ENCODE measurements around the gene CRK. TPM values are rescaled to one million over a fixed set of nuclear protein-coding genes. Genes with fewer than 3 reads are reported as not detected.
"Not testable (repeated sequence)": the region's sequence is repeated elsewhere in the genome, so short reads cannot be mapped to it uniquely, and the experiment has no call there.

Gene CRK
- total RNA-seq, 2 donors from 2014 or later, result 37.0 to 44.4 TPM

DNA sequence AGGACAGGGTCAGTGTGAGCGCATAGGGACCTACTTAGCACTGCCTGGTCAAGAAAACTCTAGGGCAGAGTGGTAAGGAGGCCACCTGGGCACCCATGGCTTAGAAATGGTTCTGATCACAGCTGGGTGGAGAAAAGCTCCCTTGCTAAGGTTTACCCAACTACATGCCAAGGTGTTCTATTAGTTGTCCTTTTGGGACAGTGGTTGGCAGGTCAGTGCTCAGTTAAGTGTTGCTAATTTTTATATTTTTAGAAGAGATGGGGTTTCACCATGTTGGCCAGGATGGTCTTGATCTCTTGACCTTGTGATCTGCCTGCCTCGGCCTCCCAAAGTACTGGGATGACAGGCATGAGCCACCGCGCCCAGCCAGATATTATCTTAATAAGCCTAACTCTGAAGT, 10.3 kb downstream of the CRK start:
- intact Hi-C loops (cut with DNase I), result loop anchor here in 1 of 2 donors (5.0 kb wide), 1 partner anchor 33 kb away; no protein-coding TSS in a partner anchor
- not testable (repeated sequence) for DNase-seq, ATAC-seq

- DNase-seq; ATAC-seq; intact Hi-C loops (cut with DNase I): not testable (repeated sequence)
These were observed 13.3 kb downstream of the CRK start for GRCh38 chr17:1442721-1443120.

GRCh38 chr17:1442187-1442586, 13.8 kb downstream of the CRK start:
- DNase-seq (no peak), ATAC-seq (no peak)
- intact Hi-C loops (cut with DNase I), result no loop called here

- DNase-seq (no peak), ATAC-seq (no peak)
- intact Hi-C loops (cut with DNase I), result no loop called here
These were observed 15.1 kb downstream of the CRK start for GRCh38 chr17:1440921-1441320.

GRCh38 chr17:1438593-1439083, 17.4 kb downstream of the CRK start:
- no peak for DNase-seq
- intact Hi-C loops (cut with DNase I), result no loop called here
- ATAC-seq, result peak in 1 of 2 donors; percentile 41

DNA sequence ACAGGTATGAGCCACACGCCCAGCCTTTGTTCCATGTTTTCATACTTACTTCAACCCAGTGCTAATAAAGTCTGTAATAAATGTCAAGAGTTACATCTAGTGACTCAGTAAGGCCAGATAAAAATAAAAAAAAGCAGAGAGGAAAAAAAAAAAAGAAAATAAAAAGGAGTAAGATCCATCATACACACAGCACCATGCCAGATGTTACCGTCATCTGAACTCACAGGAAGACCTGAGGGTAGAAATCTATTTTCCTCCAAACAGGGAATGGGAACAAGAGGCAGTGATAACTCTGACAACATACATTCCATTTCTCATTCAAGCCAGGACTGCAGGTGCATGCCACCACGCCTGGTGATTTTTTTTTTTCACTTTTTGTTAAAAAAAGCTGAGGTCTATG, 20.7 kb downstream of the CRK start:
- ATAC-seq (no peak), DNase-seq (no peak)
- intact Hi-C loops (cut with DNase I), result no loop called here

GRCh38 chr17:1434150-1434549, 21.9 kb downstream of the CRK start:
- no peak for DNase-seq
- peak; percentile 47 to 80 for ATAC-seq
- intact Hi-C loops (cut with DNase I), result no loop called here

DNA sequence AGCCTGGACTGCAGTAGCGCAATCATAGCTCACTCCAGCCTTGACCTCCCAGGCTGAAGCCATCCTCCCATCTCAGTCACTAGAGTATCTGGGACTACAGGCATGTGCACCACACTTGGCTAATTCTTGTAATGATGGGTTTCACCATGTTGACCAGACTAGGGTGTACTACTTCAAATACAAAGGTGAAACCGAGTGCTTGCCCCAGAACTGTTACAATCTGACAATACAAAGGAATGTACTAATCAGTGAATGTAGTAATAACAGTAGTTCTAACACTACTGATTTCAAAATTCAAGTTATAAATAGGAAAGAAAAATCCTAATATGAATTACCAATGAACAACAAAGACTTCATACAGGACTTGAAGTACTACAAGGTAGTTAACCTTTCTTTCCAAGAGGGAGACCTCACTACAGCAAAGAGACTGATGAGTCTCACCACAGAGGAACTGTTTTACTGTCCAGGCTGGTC, 24.4 kb downstream of the CRK start:
- intact Hi-C loops (cut with DNase I), result no loop called here
- ATAC-seq (no peak), DNase-seq (no peak)

DNA sequence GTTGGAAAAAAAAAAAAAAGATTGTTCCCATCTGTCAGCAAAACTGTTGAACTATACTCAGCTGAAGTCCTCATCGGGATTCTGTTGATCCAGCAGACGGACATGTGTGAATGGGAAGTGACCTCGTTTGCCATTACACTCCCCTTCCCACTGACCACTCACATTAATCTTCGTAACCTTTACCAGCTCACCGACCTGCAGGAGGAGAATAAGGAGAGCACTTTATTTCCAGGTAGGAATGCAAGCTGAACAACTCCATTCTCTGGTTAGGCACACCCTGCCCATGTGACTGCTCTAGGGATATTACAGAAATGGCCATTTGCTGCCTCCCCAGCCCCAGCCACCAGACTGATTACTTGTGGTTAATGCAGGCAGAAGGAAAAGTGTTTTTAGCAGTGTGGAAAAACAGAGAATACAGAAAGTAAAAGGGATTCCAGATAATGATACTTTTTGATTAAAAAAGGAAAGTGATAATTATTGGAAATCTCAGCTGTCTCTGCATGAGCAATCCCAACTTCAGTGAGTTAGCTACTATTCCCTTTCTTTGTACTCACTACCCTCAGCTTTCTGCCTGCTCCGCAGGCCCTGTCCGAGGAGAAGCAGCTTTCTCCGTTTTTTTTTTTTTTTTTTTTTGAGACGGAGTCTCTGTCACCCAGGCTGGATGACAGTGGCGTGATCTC, 32.4 kb downstream of the CRK start:
- intact Hi-C loops (cut with DNase I), result no loop called here
- peak in 1 of 2 donors; percentile 23 for ATAC-seq
- DNase-seq, result no peak

- DNase-seq, result peak; percentile 40
- intact Hi-C loops (cut with DNase I), result no loop called here
- ATAC-seq, result peak; percentile 27 to 88
These were observed 33.1 kb downstream of the CRK start for GRCh38 chr17:1422885-1423284.

DNA sequence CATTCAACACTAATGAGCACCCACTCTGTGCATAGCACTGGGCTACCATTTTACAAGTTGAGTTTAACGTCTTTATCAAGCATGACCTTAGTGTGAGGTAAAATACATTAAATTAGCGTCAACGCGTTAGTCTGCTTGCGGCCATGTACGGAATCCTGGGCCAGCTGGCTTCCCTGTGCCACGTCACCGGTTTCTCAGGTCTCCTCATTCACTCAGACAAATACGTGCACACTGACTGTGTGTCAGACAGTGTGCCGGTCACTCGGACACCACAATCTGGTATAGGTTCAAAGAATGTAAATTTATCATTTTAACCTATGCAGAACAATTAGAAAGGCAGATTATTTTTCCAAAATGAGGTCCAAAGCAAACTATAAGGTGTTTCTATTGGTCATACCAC, 34.6 kb downstream of the CRK start:
- intact Hi-C loops (cut with DNase I), result no loop called here
- DNase-seq, result no peak
- ATAC-seq, result no peak

GRCh38 chr17:1420981-1421380, 35.1 kb downstream of the CRK start:
- ATAC-seq, result no peak
- intact Hi-C loops (cut with DNase I), result no loop called here
- no peak for DNase-seq

DNA sequence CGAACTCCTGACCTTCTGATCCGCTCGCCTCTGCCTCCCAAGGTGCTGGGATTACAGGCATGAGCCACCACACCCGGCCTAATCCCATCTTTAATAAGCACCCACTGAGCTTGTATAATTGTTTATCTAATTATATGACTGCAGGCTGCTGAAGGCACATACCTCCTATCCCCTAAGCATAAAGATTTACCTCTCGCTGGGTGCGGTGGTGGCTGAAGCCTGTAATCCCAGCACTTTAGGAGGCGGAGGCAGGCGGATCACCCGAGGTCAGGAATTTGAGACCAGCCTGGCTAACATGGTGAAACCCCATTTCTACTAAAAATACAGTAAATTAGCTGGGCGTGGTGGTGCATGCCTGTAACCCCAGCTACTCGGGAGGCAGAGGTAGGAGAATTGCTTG, 35.9 kb downstream of the CRK start:
- DNase-seq, result no peak
- no peak for ATAC-seq
- intact Hi-C loops (cut with DNase I), result no loop called here

- ATAC-seq; intact Hi-C loops (cut with DNase I): not testable (repeated sequence)
These were observed 37.6 kb downstream of the CRK start for GRCh38 chr17:1418476-1418875.

GRCh38 chr17:1416414-1416813, 39.6 kb downstream of the CRK start:
- DNase-seq, result no peak
- intact Hi-C loops (cut with DNase I), result no loop called here
- no peak for ATAC-seq

More at GRCh38 chr17:1418476-1418875, 37.6 kb downstream of the CRK start:
- not testable (repeated sequence) for DNase-seq

DNA sequence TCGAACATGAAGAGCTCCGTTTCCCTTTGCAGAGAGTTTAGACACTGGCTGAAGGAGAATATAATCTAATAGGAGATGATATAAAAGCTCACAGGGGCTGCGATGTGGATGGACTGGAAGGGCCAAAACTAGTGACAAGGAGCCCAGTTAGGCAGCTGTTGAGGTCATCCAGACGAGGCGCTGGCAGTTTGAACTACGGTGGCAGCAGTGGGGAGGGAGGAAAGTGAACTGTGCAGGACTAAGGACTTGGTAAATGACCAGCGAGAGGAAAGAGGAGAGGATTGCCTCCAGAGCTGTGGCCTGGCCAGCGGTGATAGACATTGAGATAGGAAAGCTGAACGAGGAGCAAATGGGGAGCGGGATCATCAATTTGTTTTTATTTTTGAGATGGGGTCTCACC, 41.4 kb downstream of the CRK start:
- ATAC-seq, result no peak
- no peak for DNase-seq
- intact Hi-C loops (cut with DNase I), result loop anchor here in 1 of 2 donors (5.0 kb wide), 1 partner anchor 33 kb away; no protein-coding TSS in a partner anchor

DNA sequence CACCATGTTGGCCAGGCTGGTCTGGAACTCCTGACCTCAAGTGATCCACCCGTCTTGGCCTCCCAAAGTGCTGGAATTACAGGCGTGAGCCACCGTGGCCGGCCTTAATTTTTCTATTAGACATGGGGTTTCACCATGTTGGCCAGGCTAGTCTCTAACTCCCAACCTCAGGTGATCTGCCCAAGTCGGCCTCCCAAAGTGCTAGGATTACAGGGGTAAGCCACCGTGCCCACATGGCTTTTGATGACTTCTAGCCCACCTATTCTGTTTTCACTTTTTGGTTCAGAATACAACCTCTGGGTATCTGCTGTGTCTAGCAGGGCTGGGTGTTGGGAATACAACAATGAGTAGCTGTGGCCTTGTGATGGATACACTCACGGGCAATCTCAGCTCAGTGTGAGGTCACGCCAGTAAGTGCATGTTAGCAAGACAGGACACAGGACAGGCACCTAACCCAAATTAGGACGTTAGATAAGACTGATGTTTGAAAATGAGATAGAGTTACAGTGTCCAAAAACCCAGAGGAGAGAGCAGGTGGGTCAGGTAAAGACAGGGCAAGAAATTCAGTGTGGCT, 41.9 kb downstream of the CRK start:
- no peak for DNase-seq
- ATAC-seq, result peak; percentile 8 to 21
- intact Hi-C loops (cut with DNase I), result loop anchor here in 1 of 2 donors (5.0 kb wide), 1 partner anchor 33 kb away; no protein-coding TSS in a partner anchor

- peak; percentile 93 to 95 for ATAC-seq
- intact Hi-C loops (cut with DNase I), result loop anchor here in 1 of 2 donors (5.0 kb wide), 1 partner anchor 34 kb away; no protein-coding TSS in a partner anchor
- peak; percentile 91 for DNase-seq
These were observed 42.7 kb downstream of the CRK start for GRCh38 chr17:1413281-1413791.

DNA sequence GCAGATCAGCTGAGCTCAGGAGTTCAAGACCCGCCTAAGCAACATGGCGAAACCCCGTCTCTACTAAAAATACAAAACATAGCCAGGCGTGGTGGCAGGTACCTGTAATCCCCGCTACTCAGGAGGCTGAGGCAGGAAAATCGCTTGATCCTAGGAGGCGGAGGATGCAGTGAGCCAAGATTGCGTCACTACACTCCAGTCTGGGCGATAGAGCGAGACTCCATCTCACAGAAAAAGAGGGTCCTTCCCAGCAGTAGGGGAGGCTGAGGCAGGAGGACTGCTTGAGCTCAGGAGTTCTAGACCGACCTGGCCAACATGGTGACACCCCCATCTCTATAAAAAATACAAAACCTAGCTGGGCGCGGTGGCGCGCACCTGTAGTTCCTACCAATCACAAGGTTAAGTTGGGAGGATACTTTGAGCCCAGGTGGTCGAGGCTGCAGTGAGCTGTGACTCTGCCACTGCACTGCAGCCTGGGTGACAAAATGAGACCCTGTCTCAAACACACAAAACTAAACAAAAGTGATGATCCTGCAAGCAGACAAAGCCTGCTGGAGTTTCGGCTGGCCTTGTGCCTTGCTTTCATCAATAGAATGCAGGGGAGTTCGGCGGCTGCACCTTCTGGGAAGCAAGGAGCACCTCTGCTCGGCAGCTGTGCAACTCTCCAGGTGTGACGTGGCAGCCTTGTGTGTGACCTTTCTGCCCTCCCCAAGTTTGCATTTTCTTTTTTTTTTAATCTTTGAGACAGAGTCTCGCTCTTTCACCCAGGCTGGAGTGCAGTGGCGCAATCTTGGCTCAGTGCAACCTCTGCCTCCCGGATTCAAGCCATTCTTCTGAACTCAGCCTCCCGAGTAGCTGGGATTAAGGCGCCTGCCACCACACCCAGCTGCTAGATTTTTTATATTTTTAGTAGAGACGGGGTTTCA, 43.6 kb downstream of the CRK start:
- ATAC-seq, result peak; percentile 41 to 62
- peak; percentile 55 for DNase-seq
- intact Hi-C loops (cut with DNase I), result loop anchor here in 1 of 2 donors (5.0 kb wide), 1 partner anchor 35 kb away; no protein-coding TSS in a partner anchor
